Activated CD8-positive, alpha-beta memory T cell treated with anti-CD3 and anti-CD28 coated beads, Interleukin-2, amount 10 ng/mL, durations not matched to agents 7 days and 5 days (primary cell): Measurements from ENCODE around the gene MPND. TPM values are rescaled to one million over a fixed set of nuclear protein-coding genes. Genes with fewer than 3 reads are reported as not detected.

Experiments
- ATAC-seq: fragments of 150-1000 bp; cut with Tn5 transposase; one replicate; pipeline ENCODE4 v1.10.0; 2021; ENCODE audit warnings: moderate library complexity
- CTCF ChIA-PET: fragments of 350-600 bp; sonication (Branson Sonifier 250); formaldehyde crosslinking; loops from one replicate; lab custom pipeline; 2021; ENCODE audit warnings: antibody characterized with exemption; lab: Charles Lee
- DNase-seq: peaks from one replicate; pipeline ENCODE4 v3.0.0-alpha.2; 2020
- H3K27ac Mint-ChIP-seq: one replicate; pipeline ENCODE4 v1.8.0; 2021; ENCODE audit warnings: mild to moderate bottlenecking, mixed read lengths
- H3K27me3 Mint-ChIP-seq: one replicate; pipeline ENCODE4 v1.8.0; 2021; ENCODE audit warnings: mixed read lengths
- H3K36me3 Mint-ChIP-seq: one replicate; pipeline ENCODE4 v1.8.0; 2021; ENCODE audit warnings: mild to moderate bottlenecking, mixed read lengths
- H3K4me1 Mint-ChIP-seq: one replicate; pipeline ENCODE4 v1.8.0; 2021; ENCODE audit warnings: mixed read lengths
- H3K4me3 Mint-ChIP-seq: one replicate; pipeline ENCODE4 v1.8.0; 2021; ENCODE audit warnings: mild to moderate bottlenecking, moderate library complexity, mixed read lengths
- H3K9me3 Mint-ChIP-seq: one replicate; pipeline ENCODE4 v1.8.0; 2022; ENCODE audit warnings: low read depth, mixed read lengths
- total RNA-seq, 2 experiments: library from RNA; stranded (reverse); gene quantifications; one replicate each; pipeline ENCODE4 v1.2.3, GENCODE V29; 2021

The MPND gene
- total RNA-seq, 2 experiments from 2014 or later, result 24.1 to 25.4 TPM

- H3K9me3 Mint-ChIP-seq, result no peaks in the 10 kb centered on the region
- ATAC-seq (no peak), DNase-seq (no peak)
- CTCF ChIA-PET, result interaction anchor here (1.6 to 1.8 kb wide), 2 partner anchors 33 to 38 kb away, joined by 4 to 8 read pairs; partner anchors contain the start of gene STAP2
- H3K36me3 Mint-ChIP-seq, result no peaks in the 10 kb centered on the region
- no peaks in the 10 kb centered on the region for H3K27me3 Mint-ChIP-seq
- H3K27ac Mint-ChIP-seq, result no peak overlapping the region
- H3K4me1 Mint-ChIP-seq, result peaks cover 34% of the 10 kb centered on the region
- peak overlapping the region; percentile 48 for H3K4me3 Mint-ChIP-seq
Observed at GRCh38 chr19:4305257-4305612, 38.1 kb upstream of the MPND start.

DNA sequence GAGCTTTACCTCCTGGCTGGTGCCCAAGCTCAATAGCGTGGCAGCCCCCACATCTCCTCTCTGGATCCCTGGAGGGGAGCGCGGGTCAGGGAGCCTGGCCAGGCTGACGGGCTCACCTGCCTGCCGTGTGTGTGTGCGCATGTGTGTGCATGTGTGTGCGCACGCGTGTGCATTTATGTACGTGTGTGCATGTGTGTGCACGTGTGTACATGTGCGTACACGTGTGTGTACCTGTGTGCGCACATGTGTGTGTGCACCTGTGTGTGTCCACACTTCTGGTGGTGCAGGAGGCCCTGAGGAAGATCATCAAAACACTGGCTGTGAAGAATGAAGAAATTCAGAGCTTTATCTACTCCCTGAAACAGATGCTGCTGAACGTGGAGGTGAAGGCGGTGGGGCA, 37.7 kb upstream of the MPND start:
- H3K4me1 Mint-ChIP-seq, result peaks cover 31% of the 10 kb centered on the region
- H3K27me3 Mint-ChIP-seq, result no peaks in the 10 kb centered on the region
- no peak for DNase-seq
- no peaks in the 10 kb centered on the region for H3K36me3 Mint-ChIP-seq
- ATAC-seq, result no peak
- H3K9me3 Mint-ChIP-seq, result no peaks in the 10 kb centered on the region
- H3K27ac Mint-ChIP-seq, result no peak overlapping the region
- CTCF ChIA-PET, result interaction anchor here (0.9 to 1.6 kb wide), 2 partner anchors 32 to 37 kb away, joined by 3 to 4 read pairs; partner anchors contain the start of gene STAP2
- H3K4me3 Mint-ChIP-seq, result peak overlapping the region; percentile 48

DNA sequence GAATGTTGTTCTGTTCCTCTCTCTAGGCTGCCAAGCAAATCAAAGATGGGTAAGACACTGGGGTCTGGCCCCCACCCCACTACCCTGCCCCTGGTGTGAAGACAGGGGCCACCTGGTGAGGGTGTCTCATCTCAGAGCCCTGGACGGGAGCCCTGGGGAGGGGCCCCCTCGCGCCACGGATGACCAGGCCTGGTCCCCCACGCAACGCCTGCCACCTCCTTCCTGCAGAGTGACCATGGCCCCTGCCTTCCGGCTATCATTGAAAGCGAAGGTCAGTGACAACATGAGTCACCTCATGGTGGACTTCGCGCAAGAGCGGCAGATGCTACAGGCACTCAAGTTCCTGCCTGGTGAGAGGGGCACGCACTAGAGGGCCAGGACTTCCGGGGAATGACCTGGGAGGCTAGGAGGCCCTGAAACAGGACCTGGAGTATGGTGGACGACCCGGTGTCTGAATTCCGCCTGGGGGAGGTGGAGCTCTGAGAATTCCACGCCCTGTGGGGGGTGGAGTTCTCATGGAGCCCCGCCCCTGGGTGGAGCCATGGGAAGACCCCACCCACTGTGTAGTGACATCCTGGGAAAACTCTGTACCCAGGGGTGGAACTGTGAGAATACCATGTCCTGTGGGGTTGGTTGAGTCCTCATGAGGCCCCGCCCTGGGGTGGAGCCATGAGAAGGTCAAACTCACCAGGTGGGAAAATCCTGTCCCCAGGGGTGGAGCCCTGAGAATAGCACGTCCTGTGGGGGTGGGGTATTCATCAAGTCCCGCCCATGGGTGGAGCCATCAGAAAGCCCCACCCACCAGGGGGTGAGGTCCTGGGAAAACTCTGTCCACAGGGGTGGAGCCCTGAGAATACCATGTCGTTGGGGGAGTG, 32.9 kb upstream of the MPND start:
- Mint-ChIP-seq H3K27me3 (no peaks in the 10 kb centered on the region), H3K36me3 (peaks cover 1% of the 10 kb centered on the region), H3K27ac (no peak overlapping the region), H3K9me3 (no peaks in the 10 kb centered on the region), H3K4me3 (no peak overlapping the region), H3K4me1 (peaks cover 2% of the 10 kb centered on the region)
- DNase-seq (no peak), ATAC-seq (peak; percentile 63)
- CTCF ChIA-PET, result interaction anchor here (1.2 to 1.5 kb wide), 2 partner anchors 32 to 42 kb away, joined by 3 to 4 read pairs; partner anchors contain the start of gene MPND

DNA sequence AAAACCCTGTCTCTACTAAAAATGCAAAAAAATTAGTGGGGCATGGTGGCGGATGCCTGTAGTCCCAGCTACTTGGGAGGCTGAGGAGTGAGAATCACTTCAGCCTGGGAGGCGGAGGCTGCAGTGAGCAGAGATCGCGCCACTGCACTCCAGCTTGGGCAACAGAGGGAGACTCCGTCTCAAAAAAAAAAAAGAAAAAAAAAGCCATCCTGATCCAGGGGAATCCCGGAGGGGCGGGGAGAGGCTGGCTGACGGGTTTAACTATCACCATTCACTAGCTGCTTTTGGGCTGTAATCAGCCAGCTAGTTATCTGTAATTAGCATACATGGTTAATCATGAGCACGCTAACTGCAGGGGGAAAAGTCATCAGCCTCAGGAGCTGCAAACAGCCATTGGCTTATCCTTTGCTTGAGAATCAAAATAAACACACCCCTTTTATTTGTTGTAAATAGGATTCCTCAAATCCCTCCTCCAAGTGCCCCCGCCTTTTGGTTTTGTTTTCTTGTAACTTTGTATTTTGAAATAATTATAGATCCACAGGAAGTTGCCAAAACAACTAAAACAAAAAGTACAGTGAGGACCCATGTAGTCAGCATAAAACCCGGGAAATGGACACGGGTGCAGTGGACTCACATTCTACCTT, 29.4 kb upstream of the MPND start:
- peaks cover 20% of the 10 kb centered on the region for H3K36me3 Mint-ChIP-seq
- H3K27ac Mint-ChIP-seq, result no peak overlapping the region
- H3K4me1 Mint-ChIP-seq, result no peaks in the 10 kb centered on the region
- DNase-seq (no peak), ATAC-seq (no peak)
- no peaks in the 10 kb centered on the region for H3K27me3 Mint-ChIP-seq
- CTCF ChIA-PET, result interaction anchor here (0.9 to 1.4 kb wide), 2 partner anchors 22 to 39 kb away, joined by 3 to 4 read pairs; no protein-coding TSS in a partner anchor
- no peak overlapping the region for H3K4me3 Mint-ChIP-seq
- no peaks in the 10 kb centered on the region for H3K9me3 Mint-ChIP-seq

- H3K4me1 Mint-ChIP-seq, result no peaks in the 10 kb centered on the region
Observed at GRCh38 chr19:4316956-4317355, 26.4 kb upstream of the MPND start.

GRCh38 chr19:4318460-4318859, 24.9 kb upstream of the MPND start:
- no peaks in the 10 kb centered on the region for H3K27me3 Mint-ChIP-seq
- CTCF ChIA-PET, result interaction anchor here (2.0 to 4.8 kb wide), 2 partner anchors 34 to 51 kb away, joined by 7 to 19 read pairs; no protein-coding TSS in a partner anchor
- H3K36me3 Mint-ChIP-seq, result peaks cover 29% of the 10 kb centered on the region
- no peak overlapping the region for H3K4me3 Mint-ChIP-seq
- H3K9me3 Mint-ChIP-seq, result peaks cover 14% of the 10 kb centered on the region
- ATAC-seq, result no peak
- no peak for DNase-seq
- H3K4me1 Mint-ChIP-seq, result no peaks in the 10 kb centered on the region
- H3K27ac Mint-ChIP-seq, result no peak overlapping the region

More at GRCh38 chr19:4316956-4317355, 26.4 kb upstream of the MPND start:
- DNase-seq (no peak), ATAC-seq (no peak)
- Mint-ChIP-seq H3K36me3 (peaks cover 30% of the 10 kb centered on the region), H3K9me3 (peaks cover 14% of the 10 kb centered on the region), H3K27me3 (no peaks in the 10 kb centered on the region), H3K4me3 (no peak overlapping the region), H3K27ac (no peak overlapping the region)
- CTCF ChIA-PET, result no interaction called here

GRCh38 chr19:4319067-4319718, 24.2 kb upstream of the MPND start:
- no peaks in the 10 kb centered on the region for H3K27me3 Mint-ChIP-seq
- peaks cover 29% of the 10 kb centered on the region for H3K36me3 Mint-ChIP-seq
- ATAC-seq (no peak), DNase-seq (no peak)
- no peak overlapping the region for H3K4me3 Mint-ChIP-seq
- CTCF ChIA-PET, result interaction anchor here (0.8 to 4.8 kb wide), 3 partner anchors 24 to 52 kb away, joined by 3 to 19 read pairs (median 7); no protein-coding TSS in a partner anchor
- no peak overlapping the region for H3K27ac Mint-ChIP-seq
- peaks cover 14% of the 10 kb centered on the region for H3K9me3 Mint-ChIP-seq
- no peaks in the 10 kb centered on the region for H3K4me1 Mint-ChIP-seq

- no peaks in the 10 kb centered on the region for H3K27me3 Mint-ChIP-seq
- CTCF ChIA-PET, result interaction anchor here (1.4 to 4.8 kb wide), 5 partner anchors 9 to 82 kb away, joined by 3 to 19 read pairs (median 4); partner anchors contain the start of gene CHAF1A
- no peak for DNase-seq
- H3K36me3 Mint-ChIP-seq, result peaks cover 29% of the 10 kb centered on the region
- no peak for ATAC-seq
- no peak overlapping the region for H3K4me3 Mint-ChIP-seq
- H3K4me1 Mint-ChIP-seq, result no peaks in the 10 kb centered on the region
- no peak overlapping the region for H3K27ac Mint-ChIP-seq
- peaks cover 14% of the 10 kb centered on the region for H3K9me3 Mint-ChIP-seq
Observed at GRCh38 chr19:4320419-4320818, 22.9 kb upstream of the MPND start.

- CTCF ChIA-PET, result interaction anchor here (0.5 to 4.8 kb wide), 3 partner anchors 56 to 331 kb away, joined by 3 to 19 read pairs (median 3); no protein-coding TSS in a partner anchor
- Mint-ChIP-seq H3K4me3 (no peak overlapping the region), H3K27ac (no peak overlapping the region), H3K9me3 (peaks cover 14% of the 10 kb centered on the region), H3K4me1 (peaks cover 16% of the 10 kb centered on the region), H3K36me3 (peaks cover 19% of the 10 kb centered on the region), H3K27me3 (peaks cover 8% of the 10 kb centered on the region)
- no peak for DNase-seq
- ATAC-seq, result no peak
Observed at GRCh38 chr19:4322942-4323665, 20.3 kb upstream of the MPND start.

- H3K4me1 Mint-ChIP-seq, result peaks cover 20% of the 10 kb centered on the region
- no peak for DNase-seq
- no peak overlapping the region for H3K4me3 Mint-ChIP-seq
- H3K27me3 Mint-ChIP-seq, result peaks cover 8% of the 10 kb centered on the region
- no peak for ATAC-seq
- H3K36me3 Mint-ChIP-seq, result peaks cover 13% of the 10 kb centered on the region
- CTCF ChIA-PET, result no interaction called here
- H3K9me3 Mint-ChIP-seq, result peaks cover 14% of the 10 kb centered on the region
- H3K27ac Mint-ChIP-seq, result no peak overlapping the region
Observed at GRCh38 chr19:4323692-4324091, 19.7 kb upstream of the MPND start.

DNA sequence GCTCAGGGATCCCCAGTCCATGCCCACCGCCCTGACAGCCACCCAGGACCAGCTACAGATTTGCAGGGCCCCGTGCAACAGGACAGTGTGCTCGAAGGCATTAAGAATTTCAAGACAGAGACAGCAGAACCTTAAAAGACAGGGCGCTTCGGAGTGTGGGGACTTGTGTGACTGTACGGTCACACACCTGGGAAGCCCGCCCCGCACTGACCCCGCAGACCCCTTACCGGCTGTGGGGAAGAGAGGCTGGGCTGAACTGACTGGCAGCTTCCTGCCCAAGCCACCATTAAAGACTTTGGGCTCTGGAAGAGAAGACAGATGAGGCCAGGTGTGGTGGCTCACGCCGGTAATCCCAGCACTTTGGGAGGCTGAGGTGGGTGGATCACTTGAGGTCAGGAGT, 19.1 kb upstream of the MPND start:
- Mint-ChIP-seq H3K27me3 (peaks cover 8% of the 10 kb centered on the region), H3K4me1 (peaks cover 23% of the 10 kb centered on the region), H3K36me3 (peaks cover 8% of the 10 kb centered on the region), H3K4me3 (no peak overlapping the region), H3K9me3 (peaks cover 12% of the 10 kb centered on the region), H3K27ac (no peak overlapping the region)
- CTCF ChIA-PET, result no interaction called here
- ATAC-seq, result no peak
- no peak for DNase-seq

DNA sequence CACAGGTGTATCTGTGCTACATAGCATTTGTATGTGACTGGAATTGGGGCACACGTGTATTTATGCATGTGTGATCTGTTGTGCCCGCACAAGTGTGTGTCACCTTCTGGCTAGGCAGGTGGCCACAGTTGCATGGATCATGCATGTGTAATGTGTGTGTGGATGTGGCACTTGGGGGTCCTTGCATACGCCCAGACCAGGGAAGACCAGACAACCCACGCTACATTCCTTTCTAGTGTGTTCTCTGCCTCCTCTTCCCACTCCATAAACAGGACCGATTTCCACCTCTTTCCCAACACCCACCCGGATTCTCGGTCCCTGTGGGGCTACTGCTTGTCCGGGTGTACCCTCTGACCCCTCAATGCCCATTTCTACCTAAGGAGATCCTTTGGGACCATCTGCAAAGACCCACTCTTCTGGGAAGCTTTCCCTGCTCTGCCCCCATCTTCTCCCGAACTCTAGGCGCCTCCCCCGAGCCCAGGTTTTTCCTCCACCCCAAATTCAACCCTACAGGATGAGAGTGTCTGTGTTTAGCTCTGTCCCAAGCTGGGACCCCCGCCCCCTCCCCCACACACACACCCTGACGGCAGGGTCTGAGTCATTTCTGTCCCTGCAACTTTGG, 17.0 kb upstream of the MPND start:
- CTCF ChIA-PET, result interaction anchor here (1.3 kb wide), 1 partner anchor 60 kb away, joined by 3 read pairs; no protein-coding TSS in a partner anchor
- H3K9me3 Mint-ChIP-seq, result no peaks in the 10 kb centered on the region

More for the DNA sequence above, 17.0 kb upstream of the MPND start:
- H3K36me3 Mint-ChIP-seq, result peaks cover 3% of the 10 kb centered on the region
- DNase-seq (no peak), ATAC-seq (no peak)
- peaks cover 28% of the 10 kb centered on the region for H3K4me1 Mint-ChIP-seq
- peak overlapping the region; percentile 14 for H3K4me3 Mint-ChIP-seq
- H3K27ac Mint-ChIP-seq, result no peak overlapping the region
- H3K27me3 Mint-ChIP-seq, result peaks cover 8% of the 10 kb centered on the region
